ENCODE data around the gene DLX6.
"Not testable (repeated sequence)": the region's sequence is repeated elsewhere in the genome, so short reads cannot be mapped to it uniquely, and the experiment has no call there.

DLX6 gene

GRCh38 chr7:97024209-97025129 is 19.1 kb downstream of the DLX6 start, which contains the start of gene DLX5:
DLX5 (minus strand) TSS chr7:97024831; CDS start chr7:97024623, 208 bp downstream.
- DNase-seq, result peak; percentile 85 to 92

GRCh38 chr7:97025130-97025499 is 19.8 kb downstream of the DLX6 start:
- no peak for DNase-seq

GRCh38 chr7:97025983-97026714 is 20.8 kb downstream of the DLX6 start:
- no peak for DNase-seq

- DNase-seq, result no peak
Measured at GRCh38 chr7:97026715-97027426, 21.5 kb downstream of the DLX6 start.

GRCh38 chr7:97027427-97028234 is 22.3 kb downstream of the DLX6 start:
- DNase-seq, result peak; percentile 71 to 91

GRCh38 chr7:97034213-97034852 is 29.0 kb downstream of the DLX6 start:
- not testable (repeated sequence) for DNase-seq

GRCh38 chr7:97039374-97040065 is 34.2 kb downstream of the DLX6 start:
- DNase-seq, result no peak

- no peak for DNase-seq
Measured at GRCh38 chr7:97043281-97043680, 37.9 kb downstream of the DLX6 start.

Measured in NCI-H526 (cell line).